Mammary epithelial cell (primary cell): ENCODE results near the gene TOR2A.

Experiments
- CTCF ChIP-seq, 2 donors: IDR thresholded peaks in 1 of 2; conservative IDR thresholded peaks in 1 of 2; 2 replicates each; pipeline ENCODE4 v1.5.1; 2011 to 2012; ENCODE audit warnings: inconsistent platforms in 2 of 2, low read length in 2 of 2, mild to moderate bottlenecking in 2 of 2, control low read depth in 1 of 2, low read depth in 1 of 2; ENCODE audit not compliant: insufficient read depth in 1 of 2; ENCODE audit errors: extremely low read depth in 1 of 2
- EZH2 ChIP-seq: IDR thresholded peaks from 2 replicates; pipeline ENCODE4 v1.6.1; 2012; ENCODE audit warnings: low read length, inconsistent platforms, borderline replicate concordance

- no peak for TF ChIP-seq CTCF (conservative IDR thresholded peaks at IDR 0.05 in 1 of 2, IDR thresholded peaks at IDR 0.05 in 1 of 2; ENCODE audit: extremely low read depth in 1 of 2, insufficient read depth in 1 of 2, low read depth in 1 of 2, low read length in 2 of 2)
- no peak for TF ChIP-seq EZH2
Measured at GRCh38 chr9:127732444-127732843, 2.6 kb downstream of the TOR2A start.
